Measurements from ENCODE around the gene GPR89A.
"Not testable (repeated sequence)": the region's sequence is repeated elsewhere in the genome, so short reads cannot be mapped to it uniquely, and the experiment has no call there.

The GPR89A gene

DNA sequence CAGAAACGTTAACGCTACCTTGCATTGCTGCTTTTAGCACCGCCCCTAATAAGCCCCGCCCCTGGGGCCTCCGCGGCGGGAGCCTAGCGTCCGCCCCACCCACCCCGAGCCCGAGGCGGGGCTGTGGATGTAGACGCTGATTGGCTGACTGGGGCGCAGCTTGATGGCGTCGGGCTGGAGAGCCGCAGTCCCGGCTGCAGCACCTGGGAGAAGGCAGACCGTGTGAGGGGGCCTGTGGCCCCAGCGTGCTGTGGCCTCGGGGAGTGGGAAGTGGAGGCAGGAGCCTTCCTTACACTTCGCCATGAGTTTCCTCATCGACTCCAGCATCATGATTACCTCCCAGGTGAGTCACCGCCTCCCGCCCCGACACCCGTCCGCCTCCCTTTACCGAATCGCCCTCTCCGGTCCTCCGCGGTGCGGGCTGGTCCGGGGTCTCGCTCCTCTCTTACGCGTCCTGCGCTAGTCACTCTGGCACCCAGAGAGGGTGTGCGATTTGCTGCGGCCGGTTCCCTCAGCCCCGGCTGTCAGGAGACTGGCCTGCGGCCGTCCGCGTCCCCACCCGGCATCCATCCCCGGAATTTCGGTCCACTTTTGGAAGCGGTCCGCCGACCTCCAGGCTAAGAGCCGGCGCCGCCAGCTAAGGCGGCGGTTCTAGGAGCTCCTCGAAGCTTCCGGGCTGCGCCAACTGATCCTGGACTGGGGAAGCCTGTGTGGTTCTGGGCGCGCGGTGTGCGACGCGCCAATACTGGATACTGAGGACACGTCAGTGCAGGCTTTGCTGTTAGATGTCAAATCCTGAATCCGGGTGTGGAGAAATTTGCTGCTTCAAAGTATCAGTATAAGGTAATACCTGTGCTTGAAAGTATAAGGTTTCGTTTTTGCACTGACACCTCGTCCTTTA, at the start of gene GPR89A:
Gene GPR89A (plus strand): TSS at position 156 of the 901 bp plus-strand sequence. CDS start 146 bp downstream, at position 302.
- peak; percentile 59 for DNase-seq (ENCODE audit: low read depth, low spot score)

DNA sequence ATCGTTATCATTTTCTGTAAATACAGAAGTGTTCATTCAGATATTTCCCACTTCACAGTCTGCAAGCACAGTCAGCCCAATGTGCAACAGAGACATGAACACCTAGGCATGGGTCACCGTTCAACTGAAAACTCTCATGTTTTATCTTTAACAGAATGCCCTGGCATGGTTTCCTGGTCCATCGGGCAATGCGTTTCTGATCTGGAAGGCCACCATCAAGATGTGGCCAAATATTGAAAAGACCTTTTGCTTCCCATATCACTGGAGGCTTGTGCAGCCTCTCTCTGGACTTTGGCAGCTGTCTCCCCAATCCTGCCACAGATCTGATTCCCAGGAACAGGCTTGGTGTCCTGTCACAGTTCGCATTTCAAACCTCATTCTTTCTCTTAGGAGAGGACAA, 21.0 kb upstream of the GPR89A start:
- not testable (repeated sequence) for DNase-seq (ENCODE audit: low read depth, low spot score)

DNA sequence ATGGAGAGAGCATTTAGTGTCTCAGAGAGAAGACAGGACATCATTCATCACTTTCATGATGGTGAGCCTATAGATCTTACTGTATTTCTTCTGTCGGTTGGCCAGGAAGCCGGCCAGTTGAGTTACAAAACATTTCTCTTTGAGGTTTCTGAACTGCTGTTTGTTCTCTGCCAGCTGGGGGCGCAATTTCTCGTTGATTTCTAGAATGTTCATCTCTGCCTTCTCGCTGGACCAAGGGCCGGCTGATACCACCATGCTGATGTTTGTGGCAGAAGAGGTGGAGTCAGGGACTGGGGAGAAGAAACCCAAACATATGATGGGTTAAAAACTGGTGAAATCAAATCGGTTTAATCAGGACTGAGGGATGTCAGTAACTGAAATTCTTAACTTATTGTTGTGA, 17.0 kb upstream of the GPR89A start:
- not testable (repeated sequence) for DNase-seq (ENCODE audit: low read depth, low spot score)

DNA sequence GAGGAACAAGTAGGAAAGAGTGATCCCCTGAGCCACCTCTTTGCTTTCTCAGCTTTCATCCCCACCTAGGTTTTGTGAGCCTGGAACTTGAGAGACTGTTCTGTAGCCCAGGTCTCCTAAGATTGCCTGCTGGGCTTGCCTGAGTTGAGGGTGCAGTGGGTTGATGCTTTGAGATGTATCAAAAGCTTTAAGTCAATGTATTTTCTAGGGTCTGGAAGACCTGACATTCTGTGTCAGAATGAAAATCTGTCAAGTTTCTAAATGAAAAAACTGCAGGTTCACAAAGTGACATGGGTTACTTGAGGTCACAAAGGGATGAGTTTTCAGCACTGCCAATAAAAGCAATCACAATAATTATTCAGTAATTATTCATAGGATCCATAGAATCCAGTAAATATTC, 15.4 kb upstream of the GPR89A start:
- DNase-seq (ENCODE audit: low read depth, low spot score): not testable (repeated sequence)

DNA sequence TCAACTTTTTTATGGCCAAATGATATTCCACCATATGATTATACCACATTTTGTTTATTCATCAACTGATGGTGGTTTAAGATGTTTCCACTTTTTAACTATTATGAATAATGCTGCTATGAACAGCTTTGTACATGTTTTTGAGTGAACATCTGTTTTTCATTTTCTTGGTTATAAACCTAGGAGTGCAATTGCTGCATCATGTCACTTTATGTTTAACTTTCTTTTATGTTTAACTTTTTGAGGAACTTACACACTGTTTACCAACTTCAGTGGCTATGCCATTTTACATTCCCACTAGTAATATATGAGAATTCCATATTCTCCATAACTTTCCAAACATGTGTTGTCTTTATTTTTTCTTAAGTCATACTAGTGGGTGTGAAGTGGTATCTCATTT, 12.4 kb upstream of the GPR89A start:
- DNase-seq (ENCODE audit: low read depth, low spot score): not testable (repeated sequence)

DNA sequence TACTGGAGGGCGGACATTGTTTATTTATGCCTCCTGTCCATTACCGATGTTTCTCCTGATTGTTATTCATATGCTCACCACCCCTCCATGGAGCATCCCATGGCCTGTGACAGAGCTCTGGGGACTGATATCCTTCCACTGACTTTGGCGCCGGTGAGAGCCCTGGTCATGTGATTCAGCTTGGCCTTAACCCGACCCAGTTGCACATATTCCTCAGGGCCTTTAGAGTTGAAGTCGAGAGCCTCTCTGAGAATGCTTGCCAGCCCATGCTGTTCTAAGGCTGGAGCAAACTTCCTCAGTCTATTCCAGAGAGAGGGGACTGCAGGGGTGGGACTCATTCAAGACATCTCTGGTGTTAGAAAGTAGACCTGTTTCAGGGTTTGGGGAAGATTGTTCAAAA, 11.6 kb upstream of the GPR89A start:
- not testable (repeated sequence) for DNase-seq (ENCODE audit: low read depth, low spot score)

DNA sequence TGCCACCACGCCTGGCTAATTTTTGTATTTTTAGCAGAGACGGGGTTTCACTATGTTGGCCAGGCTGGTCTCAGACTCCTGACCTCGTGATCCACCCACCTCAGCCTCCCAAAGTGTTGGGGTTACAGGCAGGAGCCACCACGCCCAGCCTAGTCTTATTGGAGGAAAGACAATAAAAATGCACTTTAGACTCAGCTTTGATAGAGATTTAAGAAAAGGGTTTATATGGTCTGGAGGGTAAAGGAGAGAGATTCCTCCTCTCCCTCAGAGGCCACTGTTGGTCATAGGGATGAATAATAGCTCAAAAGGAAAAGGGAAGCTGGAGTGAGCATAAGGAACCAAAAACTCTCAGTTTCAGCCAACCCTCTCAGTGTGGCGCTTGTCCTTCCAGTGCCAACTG, 8.4 kb upstream of the GPR89A start:
- DNase-seq (ENCODE audit: low read depth, low spot score): not testable (repeated sequence)

DNA sequence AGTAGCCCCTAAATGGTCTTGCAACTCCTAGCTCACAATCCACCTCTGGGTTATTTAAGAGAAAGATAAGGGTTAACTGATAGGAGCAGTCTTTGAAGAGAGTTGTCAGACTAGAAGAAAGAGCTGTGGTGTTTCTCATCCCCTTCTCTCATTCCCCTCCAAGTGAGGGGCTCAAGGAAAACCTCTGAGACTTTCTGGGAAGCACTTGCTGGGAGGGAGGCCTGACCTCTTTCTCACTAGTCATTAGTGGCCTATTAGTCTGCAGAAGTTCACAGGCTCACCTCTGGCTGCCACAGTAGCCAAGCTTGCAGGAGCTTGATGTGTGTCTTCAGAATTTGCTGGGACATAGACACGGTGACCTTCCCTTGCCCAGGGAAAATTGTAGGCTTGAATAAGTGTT, 6.2 kb upstream of the GPR89A start:
- no peak for DNase-seq (ENCODE audit: low read depth, low spot score)

DNA sequence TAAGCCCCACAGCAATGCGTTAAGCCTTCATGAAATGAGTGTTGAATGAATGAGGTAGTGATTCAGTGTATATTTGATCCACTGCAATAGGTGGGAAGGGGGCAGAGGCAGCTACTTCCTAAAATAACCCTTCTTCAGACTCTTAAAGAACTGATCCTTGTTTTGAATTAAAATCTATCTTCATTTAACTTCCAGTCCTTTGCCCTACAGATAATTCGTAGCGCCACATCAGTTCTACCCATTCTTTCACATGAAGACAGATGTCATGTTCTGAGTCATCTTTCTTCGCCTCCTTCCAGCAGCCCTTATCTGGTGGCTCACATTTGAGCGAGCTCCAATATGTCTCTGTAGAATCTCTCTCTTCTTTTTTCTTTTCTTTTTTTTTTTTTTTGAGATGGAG, 948 bp upstream of the GPR89A start:
- not testable (repeated sequence) for DNase-seq (ENCODE audit: low read depth, low spot score)

DNA sequence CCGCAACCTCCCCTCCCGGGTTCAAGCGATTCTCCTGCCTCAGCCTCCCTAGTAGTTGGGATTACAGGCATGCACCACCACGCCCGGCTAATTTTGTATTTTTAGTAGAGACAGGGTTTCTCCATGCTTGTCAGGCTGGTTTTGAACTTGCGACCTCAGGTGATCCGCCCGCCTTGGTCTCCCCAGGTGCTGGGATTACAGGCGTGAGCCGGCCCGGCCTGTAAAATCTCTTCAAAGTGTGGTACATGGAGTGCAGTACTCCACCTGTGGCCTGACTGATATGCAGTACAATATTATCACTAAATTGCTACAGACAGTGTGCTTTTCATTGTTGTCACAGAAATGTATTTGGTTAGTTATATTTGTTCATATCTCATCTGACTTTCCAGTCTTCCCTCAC, 499 bp upstream of the GPR89A start:
- not testable (repeated sequence) for DNase-seq (ENCODE audit: low read depth, low spot score)

DNA sequence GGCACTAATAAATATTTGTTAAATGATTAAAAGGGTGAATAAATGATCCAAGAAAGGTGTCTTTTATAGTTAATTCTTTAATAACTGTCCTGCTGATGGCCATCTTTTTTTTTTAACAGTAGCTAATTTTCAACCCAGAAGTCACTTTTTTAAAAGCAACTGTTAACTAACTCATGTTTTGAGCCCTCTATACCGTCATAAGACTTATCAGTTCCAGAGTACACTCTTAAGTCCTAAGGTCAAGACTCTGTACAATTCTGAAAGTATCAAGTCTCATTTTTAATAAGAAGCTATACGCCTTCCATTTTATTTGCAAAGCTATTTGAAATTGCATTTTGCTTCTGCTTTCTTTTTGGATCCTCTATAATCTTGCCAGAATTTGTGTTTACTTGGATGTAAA, 3.0 kb downstream of the GPR89A start:
- DNase-seq (ENCODE audit: low read depth, low spot score): not testable (repeated sequence)

DNA sequence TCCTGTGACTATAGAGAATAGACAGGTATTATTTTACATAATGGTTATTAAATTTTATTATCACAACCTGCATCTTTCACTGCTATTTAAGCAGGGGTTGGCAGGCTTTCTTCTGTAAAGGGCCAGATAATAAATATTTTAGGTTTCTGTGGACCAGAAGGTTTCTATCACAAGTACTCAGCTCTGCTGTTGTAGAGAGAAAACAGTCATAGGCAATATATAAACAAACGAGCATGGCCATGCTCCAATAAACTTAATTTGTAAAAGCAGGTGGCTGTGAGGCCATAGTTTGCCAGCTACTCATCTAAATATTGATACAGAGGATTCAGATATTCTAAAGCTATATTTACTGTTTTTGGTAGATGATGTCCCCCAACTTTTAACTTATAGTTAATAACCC, 12.3 kb downstream of the GPR89A start:
- DNase-seq (ENCODE audit: low read depth, low spot score): not testable (repeated sequence)

DNA sequence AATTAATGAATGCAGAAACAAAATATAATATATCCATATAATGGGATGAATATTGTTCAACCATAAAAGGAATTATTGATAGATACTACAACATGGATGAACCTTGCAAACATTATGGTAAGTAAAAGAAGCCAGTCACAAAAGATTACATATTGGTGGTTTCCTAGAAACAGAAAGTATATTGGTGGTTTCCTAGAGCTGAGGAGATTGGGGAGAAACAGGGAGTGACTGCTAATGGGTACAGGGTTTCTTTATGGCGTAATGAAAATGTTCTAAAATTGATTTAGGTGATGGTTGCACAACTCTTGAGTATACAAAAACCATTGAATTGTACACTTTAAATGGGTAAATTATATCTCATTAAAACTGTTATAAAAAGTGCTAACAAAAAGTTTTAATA, 14.4 kb downstream of the GPR89A start:
- DNase-seq (ENCODE audit: low read depth, low spot score): not testable (repeated sequence)

DNA sequence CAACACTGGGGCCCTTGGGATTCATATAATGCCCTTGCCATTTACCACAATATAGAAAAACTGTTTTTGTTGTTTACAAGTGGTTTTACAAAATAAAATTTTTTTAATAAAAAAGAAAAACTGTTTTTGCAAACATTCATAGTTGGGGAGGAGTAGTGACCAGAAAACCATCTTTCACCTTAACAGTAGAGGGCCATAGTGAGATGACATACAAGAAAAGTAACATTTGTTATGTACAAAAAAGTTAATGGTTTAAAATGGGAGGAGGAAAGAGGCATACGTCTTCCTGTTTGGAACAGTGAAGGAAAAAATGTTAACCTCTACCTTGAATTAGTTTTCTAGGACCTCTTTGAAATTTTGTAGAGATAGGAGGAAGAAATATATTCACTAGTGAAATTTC, 28.4 kb downstream of the GPR89A start:
- not testable (repeated sequence) for DNase-seq (ENCODE audit: low read depth, low spot score)

DNA sequence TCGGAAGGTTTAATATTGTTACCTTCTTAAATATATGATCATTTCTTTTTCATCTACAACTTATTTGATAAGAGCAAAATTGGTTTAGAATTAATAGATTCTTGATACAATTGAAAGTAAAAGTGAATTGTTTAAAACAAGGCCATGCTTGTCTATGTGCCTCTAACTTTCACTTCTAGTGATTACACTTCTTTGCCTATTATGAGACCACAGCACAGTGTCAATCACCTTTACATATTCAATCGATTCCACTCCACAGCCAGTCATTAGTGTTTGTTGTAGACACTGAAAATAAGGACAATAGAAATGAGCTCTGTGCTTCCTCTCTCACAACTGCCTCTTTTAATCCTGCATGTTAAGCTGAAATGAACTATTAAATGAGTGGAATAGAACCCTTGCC, 34.1 kb downstream of the GPR89A start:
- DNase-seq (ENCODE audit: low read depth, low spot score): not testable (repeated sequence)

DNA sequence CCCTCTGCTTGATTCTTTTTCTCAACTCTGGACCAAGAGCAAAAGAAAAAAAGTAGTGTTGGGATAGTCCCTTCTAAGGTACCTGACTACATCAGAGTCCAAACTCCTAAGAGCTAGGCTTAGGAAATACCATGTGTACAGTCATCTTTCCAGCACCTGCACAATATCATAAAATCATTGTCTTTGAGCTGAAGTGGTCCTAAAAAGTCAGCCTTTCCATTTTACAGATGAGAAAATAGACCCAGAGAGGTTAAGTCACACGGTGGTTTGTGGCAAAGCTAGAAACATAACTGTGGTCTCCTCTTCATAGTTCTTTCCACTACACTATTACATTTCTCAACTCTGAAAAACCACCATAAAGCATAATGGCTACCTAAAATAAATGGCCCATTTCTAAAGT, 36.2 kb downstream of the GPR89A start:
- not testable (repeated sequence) for DNase-seq (ENCODE audit: low read depth, low spot score)

DNA sequence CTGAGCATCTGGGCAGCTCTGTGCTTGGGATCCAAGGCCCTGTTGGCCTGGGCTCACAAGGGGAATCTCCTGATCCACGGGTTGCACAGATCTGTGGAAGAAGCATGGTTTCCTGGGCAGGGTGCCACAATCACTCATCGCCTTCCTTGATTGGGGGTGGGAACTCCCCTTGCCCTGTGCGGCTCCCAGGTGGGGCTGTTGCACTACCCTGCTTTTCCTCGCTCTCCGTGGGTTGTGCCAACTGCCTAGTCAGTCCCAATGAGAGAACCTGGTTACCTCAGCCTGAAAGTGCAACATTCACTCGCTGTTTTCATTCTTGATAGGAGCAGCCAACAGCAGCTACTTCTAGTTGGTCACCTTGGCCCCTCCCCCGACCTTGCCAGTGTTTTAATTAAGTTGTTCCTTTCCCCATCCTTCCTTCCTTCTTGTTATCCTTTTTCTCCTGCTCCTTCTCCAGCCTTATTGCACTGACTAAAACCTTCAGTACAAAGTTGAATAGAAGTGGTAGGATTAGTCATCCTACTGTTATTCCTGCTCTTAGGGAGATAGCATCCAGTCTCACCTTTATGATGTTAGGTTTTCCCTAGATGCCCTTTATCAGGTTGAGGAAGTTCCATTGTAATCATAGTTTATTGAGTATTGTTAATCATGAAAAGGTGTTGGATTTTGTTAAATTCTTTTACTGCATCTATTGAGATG, 48.6 kb downstream of the GPR89A start:
- not testable (repeated sequence) for DNase-seq (ENCODE audit: low read depth, low spot score)

DNA sequence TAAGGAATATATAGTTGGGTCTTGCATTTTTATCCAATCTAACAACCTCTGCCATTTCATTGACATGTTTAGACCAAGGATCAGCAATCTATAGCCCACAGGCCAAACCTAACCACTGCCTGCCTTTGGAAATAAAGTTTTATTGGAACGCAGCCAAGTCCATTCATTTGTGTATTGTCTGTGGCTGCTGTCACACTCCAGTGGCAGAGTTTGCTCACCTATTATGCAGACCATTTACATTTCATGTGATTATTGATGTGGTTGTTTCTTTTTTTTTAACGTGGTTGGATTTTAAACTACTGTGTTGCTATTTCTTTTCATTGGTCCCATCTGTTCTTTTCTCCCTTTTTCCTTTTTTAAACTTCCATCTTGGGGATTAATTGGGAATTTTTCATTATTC, 54.7 kb downstream of the GPR89A start:
- DNase-seq (ENCODE audit: low read depth, low spot score): not testable (repeated sequence)

DNA sequence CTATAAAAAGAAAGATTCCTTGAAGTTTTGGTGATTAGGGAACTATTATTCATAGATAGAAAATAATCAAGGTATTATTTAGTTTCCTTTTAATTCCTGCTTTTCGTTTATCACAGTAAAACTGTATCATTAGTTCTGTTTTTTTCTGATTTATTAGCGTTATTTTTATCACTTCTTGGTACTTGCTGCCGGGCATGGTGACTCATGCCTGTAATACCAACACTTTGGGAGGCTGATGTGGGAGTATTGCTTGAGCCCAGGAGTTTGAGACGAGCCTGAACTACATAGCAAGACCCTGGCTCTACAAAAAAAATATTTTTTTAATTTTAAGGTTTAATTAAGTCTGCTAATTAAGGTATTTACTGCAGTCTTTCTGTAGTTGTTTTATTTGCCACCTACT, 57.2 kb downstream of the GPR89A start:
- not testable (repeated sequence) for DNase-seq (ENCODE audit: low read depth, low spot score)

DNA sequence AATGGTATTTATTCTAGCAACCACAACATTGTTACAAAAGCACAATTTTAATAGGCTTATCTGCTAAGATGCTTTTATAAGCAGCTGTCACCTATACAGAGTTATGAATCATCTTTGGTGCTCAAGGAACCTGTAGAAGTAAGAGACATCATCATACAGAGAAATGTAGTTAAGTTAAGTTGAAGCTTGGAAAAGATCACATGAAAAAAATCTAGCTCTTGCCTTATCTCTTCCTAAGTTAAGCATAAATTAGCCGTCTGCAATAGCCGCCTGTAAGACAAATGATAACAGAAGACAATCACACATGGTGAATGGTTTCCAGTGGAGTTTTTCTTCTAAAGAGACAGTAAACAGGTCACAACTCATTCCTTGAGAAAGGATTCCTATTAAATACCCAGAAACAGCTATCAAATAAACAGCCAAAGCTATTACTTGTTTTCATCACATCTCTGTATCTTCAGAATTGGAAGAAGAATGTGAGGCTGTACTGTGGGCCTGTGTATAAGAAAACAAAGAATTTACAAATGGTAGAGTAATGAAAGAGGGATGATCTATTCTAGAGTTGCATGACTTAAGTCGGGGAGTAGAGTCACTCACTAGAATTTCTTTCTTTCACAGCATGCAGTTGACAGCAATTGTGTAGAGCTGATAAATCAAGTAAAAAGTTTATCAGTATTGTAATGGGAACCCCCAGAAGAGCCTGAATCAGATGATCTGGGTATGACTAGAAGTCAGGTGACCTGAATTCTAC, 63.4 kb downstream of the GPR89A start:
- DNase-seq (ENCODE audit: low read depth, low spot score): not testable (repeated sequence)

DNA sequence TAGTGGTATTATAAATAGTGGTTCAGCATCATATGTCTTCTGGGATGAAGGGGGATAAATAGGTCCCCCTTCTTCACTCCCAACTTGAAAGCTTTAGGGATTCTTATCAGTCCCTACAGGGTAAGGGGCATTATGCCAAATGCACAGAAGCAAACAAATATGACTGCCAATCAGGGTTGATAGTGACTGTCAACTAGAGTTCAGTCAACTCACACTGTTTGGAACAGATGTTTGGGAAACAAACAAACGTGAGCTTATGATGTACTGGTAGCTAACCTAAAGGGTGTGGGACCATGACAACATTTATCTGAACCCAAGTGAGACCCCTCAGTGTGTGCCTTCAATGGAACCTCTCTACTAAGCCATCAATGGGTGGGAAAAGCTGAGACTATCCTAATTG, 65.4 kb downstream of the GPR89A start:
- DNase-seq (ENCODE audit: low read depth, low spot score): not testable (repeated sequence)

DNA sequence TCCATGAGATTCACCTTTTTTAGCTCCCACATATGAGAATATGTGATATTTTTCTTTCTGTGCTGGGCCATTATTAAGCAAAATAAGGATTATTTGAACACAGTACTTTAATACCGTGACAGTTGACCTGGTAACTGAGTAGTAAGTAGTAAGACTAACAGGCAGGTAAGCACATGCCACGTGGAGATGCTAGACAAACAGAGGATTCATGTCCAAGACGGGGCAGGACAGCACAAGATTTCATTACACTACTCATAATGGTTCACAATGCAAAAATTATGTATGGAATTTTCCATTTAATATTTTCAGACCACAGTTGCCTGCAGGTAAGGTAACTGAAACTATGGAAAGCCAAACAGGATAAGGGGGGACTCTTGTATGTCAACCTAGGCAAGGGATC, 77.1 kb downstream of the GPR89A start:
- DNase-seq (ENCODE audit: low read depth, low spot score): not testable (repeated sequence)

All from iPS DF 19.7 (cell line).